ENCODE data around the gene PAQR5. TPM values are rescaled to one million over a fixed set of nuclear protein-coding genes. Genes with fewer than 3 reads are reported as not detected.

Gene PAQR5
- total and polyA plus RNA-seq, 5 experiments from 2014 or later, result not detected

DNA sequence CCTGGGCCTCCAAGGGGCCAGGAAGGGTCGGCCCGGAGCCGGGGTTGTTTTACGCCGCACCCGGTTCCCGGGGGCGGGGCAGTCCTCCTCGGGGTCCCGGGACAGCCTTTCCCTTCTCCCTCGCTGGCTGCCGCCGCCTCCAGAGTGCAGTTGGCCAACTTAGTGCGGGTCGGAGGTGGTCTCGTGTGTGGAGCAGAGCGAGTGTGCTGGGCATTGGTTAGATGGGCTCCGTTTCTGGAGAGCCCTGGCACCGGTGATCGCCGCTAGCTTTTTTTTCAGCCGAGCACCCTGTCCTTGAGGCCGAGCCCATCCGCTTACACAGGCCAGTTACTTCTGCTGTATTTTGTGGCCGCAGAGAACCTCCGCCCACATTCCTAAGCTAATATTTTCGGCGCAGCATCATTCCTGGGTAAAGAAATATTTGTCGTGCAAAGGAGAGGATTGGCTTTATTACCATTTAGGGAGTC lies 116.0 kb downstream of the PAQR5 start:
- Mint-ChIP-seq H3K4me1 (peaks cover 4 to 9% (median 7%) of the 10 kb centered on the region in 4 donors), H3K9me3 (no peaks in the 10 kb centered on the region), H3K27ac (no peak overlapping the region), H3K36me3 (no peaks in the 10 kb centered on the region), H3K27me3 (peaks cover 7 to 40% (median 11%) of the 10 kb centered on the region in 5 donors), H3K4me3 (peak overlapping the region; percentile 35 to 72 (median 64))
- peak in 3 of 10 donors; percentile 5 to 17 (median 9) for DNase-seq
- POLR2A ChIA-PET, result interaction anchor here (0.9 to 3.2 kb wide), 2 partner anchors 38 to 48 kb away, joined by 5 to 19 read pairs; partner anchors contain the start of gene RPLP1
- peak in 1 of 2 donors; percentile 19 for ATAC-seq

DNA sequence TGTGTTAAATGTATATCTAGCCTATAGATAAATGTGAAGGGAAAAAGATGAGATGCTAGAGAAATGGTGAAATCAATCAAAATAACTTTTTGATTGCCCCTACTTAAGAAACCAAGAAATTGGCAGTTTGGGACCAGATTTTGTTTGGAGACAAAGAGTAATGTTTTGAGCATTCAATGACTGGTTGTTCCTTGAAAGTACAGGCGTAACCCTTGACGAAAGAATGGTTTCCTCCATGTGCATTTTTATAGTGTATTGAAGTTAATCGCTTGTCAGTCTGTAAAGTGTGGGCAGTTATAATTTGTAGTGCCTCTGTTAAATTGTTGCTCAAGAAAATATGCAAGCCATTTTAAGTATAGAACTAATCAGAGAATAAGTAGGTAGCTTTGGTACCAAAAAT lies 116.7 kb downstream of the PAQR5 start:
- H3K36me3 Mint-ChIP-seq, result no peaks in the 10 kb centered on the region
- H3K4me3 Mint-ChIP-seq, result peak overlapping the region in 7 of 10 donors; percentile 4 to 55 (median 35)
- no peaks in the 10 kb centered on the region for H3K9me3 Mint-ChIP-seq
- H3K27ac Mint-ChIP-seq, result no peak overlapping the region
- peaks cover 4 to 9% (median 7%) of the 10 kb centered on the region in 4 donors for H3K4me1 Mint-ChIP-seq
- DNase-seq (no peak), ATAC-seq (no peak)
- H3K27me3 Mint-ChIP-seq, result peaks cover 7 to 43% (median 11%) of the 10 kb centered on the region in 5 donors
- POLR2A ChIA-PET, result interaction anchor here (3.2 kb wide), 1 partner anchor 37 kb away, joined by 19 read pairs; the partner anchor contains the start of gene RPLP1

GRCh38 chr15:69417581-69417980 lies 118.9 kb downstream of the PAQR5 start:
- Mint-ChIP-seq H3K27ac (no peak overlapping the region), H3K4me1 (peaks cover 4 to 9% (median 7%) of the 10 kb centered on the region in 4 donors), H3K36me3 (no peaks in the 10 kb centered on the region), H3K4me3 (no peak overlapping the region), H3K9me3 (no peaks in the 10 kb centered on the region), H3K27me3 (peaks cover 8 to 43% (median 14%) of the 10 kb centered on the region in 5 donors)
- POLR2A ChIA-PET, result interaction anchor here (0.9 kb wide), 1 partner anchor 34 kb away, joined by 3 read pairs; no protein-coding TSS in a partner anchor
- DNase-seq, result no peak
- no peak for ATAC-seq

- POLR2A ChIA-PET, result no interaction called here
- no peaks in the 10 kb centered on the region for H3K4me1 Mint-ChIP-seq
- peaks cover 2 to 25% (median 11%) of the 10 kb centered on the region in 5 donors for H3K27me3 Mint-ChIP-seq
- no peaks in the 10 kb centered on the region for H3K9me3 Mint-ChIP-seq
- DNase-seq (no peak), ATAC-seq (no peak)
- H3K36me3 Mint-ChIP-seq, result no peaks in the 10 kb centered on the region
- no peak overlapping the region for H3K4me3 Mint-ChIP-seq
- H3K27ac Mint-ChIP-seq, result no peak overlapping the region
Measured at GRCh38 chr15:69421498-69421897, 122.8 kb downstream of the PAQR5 start.

DNA sequence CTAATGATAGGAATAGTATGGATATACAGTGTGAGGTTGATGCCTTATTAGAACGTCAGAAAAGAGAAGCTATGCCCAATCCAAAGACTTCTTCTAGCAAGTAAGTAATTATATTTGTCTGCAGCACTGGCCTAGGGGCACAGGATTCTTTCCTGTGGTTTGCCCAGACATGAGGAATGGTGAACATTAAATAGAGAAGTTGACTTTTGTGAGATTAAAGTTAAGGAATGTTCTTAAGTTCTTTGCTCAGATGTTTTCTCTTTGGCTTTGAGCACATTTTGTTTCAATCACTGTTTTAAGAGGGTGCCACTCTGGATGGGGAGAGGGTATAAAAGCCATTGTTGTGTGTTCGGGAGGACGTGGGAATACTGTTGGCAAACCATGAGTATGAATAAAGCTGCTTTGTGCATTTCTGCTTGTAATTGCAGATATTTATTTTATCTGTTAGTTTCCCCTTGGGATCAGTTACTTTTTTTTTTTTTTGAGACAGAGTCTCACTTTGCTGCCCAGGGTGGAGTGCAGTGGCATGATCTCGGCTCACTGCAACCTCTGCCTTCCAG lies 123.7 kb downstream of the PAQR5 start:
- no peaks in the 10 kb centered on the region for H3K36me3 Mint-ChIP-seq
- H3K9me3 Mint-ChIP-seq, result no peaks in the 10 kb centered on the region
- no peak for DNase-seq
- no peak overlapping the region for H3K27ac Mint-ChIP-seq
- H3K4me3 Mint-ChIP-seq, result no peak overlapping the region
- peaks cover 2 to 23% (median 6%) of the 10 kb centered on the region in 5 donors for H3K27me3 Mint-ChIP-seq
- POLR2A ChIA-PET, result interaction anchor here (0.7 kb wide), 1 partner anchor 29 kb away, joined by 3 read pairs; no protein-coding TSS in a partner anchor
- H3K4me1 Mint-ChIP-seq, result no peaks in the 10 kb centered on the region
- no peak for ATAC-seq

DNA sequence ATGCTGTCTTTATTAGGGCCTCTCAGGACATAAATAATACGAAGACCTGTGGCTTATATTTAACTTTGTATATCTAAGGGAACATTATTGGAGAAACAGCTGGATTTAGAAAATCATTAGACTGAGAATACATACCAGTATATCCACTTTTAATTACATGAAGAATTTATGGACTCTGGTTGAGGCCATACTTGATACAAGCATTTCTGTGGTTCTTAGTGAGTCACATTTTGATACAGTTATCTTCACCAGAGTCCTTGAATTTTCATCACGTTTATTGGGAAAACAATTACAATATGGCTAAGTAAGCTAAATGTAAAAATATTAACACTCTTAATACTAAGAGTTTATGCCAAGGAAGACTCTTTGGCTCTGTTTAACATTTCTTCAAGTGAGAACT lies 125.3 kb downstream of the PAQR5 start:
- no peaks in the 10 kb centered on the region for H3K4me1 Mint-ChIP-seq
- H3K27ac Mint-ChIP-seq, result no peak overlapping the region
- H3K9me3 Mint-ChIP-seq, result no peaks in the 10 kb centered on the region
- DNase-seq (no peak), ATAC-seq (no peak)
- H3K27me3 Mint-ChIP-seq, result peaks cover 0 to 9% (median 2%) of the 10 kb centered on the region in 5 donors
- H3K4me3 Mint-ChIP-seq, result no peak overlapping the region
- H3K36me3 Mint-ChIP-seq, result no peaks in the 10 kb centered on the region
- POLR2A ChIA-PET, result no interaction called here

GRCh38 chr15:69424748-69425413 lies 126.2 kb downstream of the PAQR5 start:
- H3K9me3 Mint-ChIP-seq, result no peaks in the 10 kb centered on the region
- POLR2A ChIA-PET, result no interaction called here
- ATAC-seq, result no peak
- H3K27me3 Mint-ChIP-seq, result peaks cover 0 to 3% (median 1%) of the 10 kb centered on the region in 5 donors
- H3K4me1 Mint-ChIP-seq, result no peaks in the 10 kb centered on the region
- H3K36me3 Mint-ChIP-seq, result no peaks in the 10 kb centered on the region
- DNase-seq, result no peak
- H3K27ac Mint-ChIP-seq, result no peak overlapping the region
- no peak overlapping the region for H3K4me3 Mint-ChIP-seq

DNA sequence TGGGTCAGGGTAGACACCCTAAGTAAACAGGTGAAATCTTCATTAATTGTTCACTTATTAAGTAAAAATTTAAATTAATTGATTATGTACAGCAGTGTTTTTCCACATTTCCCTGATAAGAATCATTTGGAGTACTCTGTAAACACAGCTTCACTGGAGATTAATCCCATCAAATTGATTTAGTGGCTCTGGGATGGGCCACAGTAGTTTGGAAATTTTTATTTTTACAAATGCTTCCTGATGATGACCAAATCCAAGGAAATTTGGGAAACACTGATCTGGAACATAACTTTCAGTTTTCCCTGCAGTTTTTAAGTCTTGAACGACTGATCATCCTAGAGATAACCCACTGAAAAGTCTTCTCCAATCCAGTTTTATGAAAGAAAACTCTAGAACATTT lies 135.1 kb downstream of the PAQR5 start:
- no peaks in the 10 kb centered on the region for H3K36me3 Mint-ChIP-seq

GRCh38 chr15:69434238-69434637 lies 135.5 kb downstream of the PAQR5 start:
- Mint-ChIP-seq H3K9me3 (no peaks in the 10 kb centered on the region), H3K4me3 (no peak overlapping the region), H3K36me3 (no peaks in the 10 kb centered on the region), H3K27me3 (peaks cover 0 to 7% (median 0%) of the 10 kb centered on the region in 5 donors), H3K4me1 (no peaks in the 10 kb centered on the region), H3K27ac (no peak overlapping the region)
- ATAC-seq (no peak), DNase-seq (no peak)
- POLR2A ChIA-PET, result interaction anchor here (1.1 kb wide), 1 partner anchor 19 kb away, joined by 4 read pairs; the partner anchor contains the start of gene RPLP1

More for the DNA sequence above, 135.1 kb downstream of the PAQR5 start:
- Mint-ChIP-seq H3K27ac (no peak overlapping the region), H3K4me1 (no peaks in the 10 kb centered on the region), H3K27me3 (peaks cover 0 to 7% (median 0%) of the 10 kb centered on the region in 5 donors), H3K9me3 (no peaks in the 10 kb centered on the region), H3K4me3 (no peak overlapping the region)
- ATAC-seq (no peak), DNase-seq (no peak)
- POLR2A ChIA-PET, result no interaction called here

DNA sequence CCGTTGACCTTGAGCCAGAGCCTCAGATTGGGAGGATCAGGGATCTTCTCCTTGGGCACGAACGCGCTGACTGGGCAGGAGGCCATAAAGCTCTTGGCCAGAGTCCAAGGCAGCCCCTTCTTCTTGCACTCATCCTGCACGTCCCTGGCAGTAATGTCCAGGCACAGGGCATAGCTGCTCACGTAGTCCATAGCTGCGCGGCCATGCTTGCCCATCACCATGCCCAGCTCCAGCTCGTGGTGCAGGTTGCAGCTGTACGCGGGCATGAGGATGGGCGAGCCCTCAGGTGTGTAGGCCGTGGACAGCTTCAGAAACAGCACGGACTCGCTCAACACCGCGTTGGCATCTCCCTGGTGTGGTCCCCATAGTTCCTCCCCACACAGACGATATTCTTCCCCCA lies 136.0 kb downstream of the PAQR5 start:
- H3K27me3 Mint-ChIP-seq, result peaks cover 0 to 7% (median 0%) of the 10 kb centered on the region in 5 donors
- ATAC-seq (no peak), DNase-seq (no peak)
- no peaks in the 10 kb centered on the region for H3K9me3 Mint-ChIP-seq
- no peaks in the 10 kb centered on the region for H3K36me3 Mint-ChIP-seq
- H3K4me1 Mint-ChIP-seq, result no peaks in the 10 kb centered on the region
- POLR2A ChIA-PET, result interaction anchor here (1.1 kb wide), 1 partner anchor 18 kb away, joined by 4 read pairs; the partner anchor contains the start of gene RPLP1
- no peak overlapping the region for H3K27ac Mint-ChIP-seq
- no peak overlapping the region for H3K4me3 Mint-ChIP-seq

DNA sequence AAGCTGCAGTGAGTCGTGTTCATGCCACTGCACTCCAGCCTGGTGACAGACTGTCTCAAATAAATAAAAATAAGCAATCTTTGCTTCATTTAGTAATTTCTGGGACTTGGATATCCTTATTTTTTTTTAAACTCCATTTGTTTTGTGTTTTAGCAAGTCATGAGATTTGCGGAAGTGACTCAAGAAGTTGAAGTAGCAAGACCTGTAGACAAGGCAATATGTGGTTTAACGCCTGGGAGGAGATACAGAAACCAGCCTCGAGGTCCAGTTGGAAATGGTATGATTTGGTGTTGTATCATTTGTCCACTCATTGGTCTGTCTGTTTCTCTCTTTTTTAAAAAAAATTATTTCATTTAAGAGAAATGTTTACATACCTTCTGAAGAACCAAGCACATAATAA lies 137.3 kb downstream of the PAQR5 start:
- H3K27ac Mint-ChIP-seq, result no peak overlapping the region
- H3K36me3 Mint-ChIP-seq, result no peaks in the 10 kb centered on the region
- no peak overlapping the region for H3K4me3 Mint-ChIP-seq
- DNase-seq (no peak), ATAC-seq (no peak)
- no peaks in the 10 kb centered on the region for H3K9me3 Mint-ChIP-seq
- POLR2A ChIA-PET, result no interaction called here
- no peaks in the 10 kb centered on the region for H3K4me1 Mint-ChIP-seq
- H3K27me3 Mint-ChIP-seq, result peaks cover 0 to 2% (median 0%) of the 10 kb centered on the region in 5 donors

GRCh38 chr15:69436951-69437350 lies 138.2 kb downstream of the PAQR5 start:
- no peak overlapping the region for H3K4me3 Mint-ChIP-seq
- ATAC-seq, result no peak
- POLR2A ChIA-PET, result no interaction called here
- peaks cover 0 to 2% (median 0%) of the 10 kb centered on the region in 5 donors for H3K27me3 Mint-ChIP-seq
- no peaks in the 10 kb centered on the region for H3K4me1 Mint-ChIP-seq
- no peak overlapping the region for H3K27ac Mint-ChIP-seq
- H3K9me3 Mint-ChIP-seq, result no peaks in the 10 kb centered on the region
- DNase-seq, result no peak
- no peaks in the 10 kb centered on the region for H3K36me3 Mint-ChIP-seq

DNA sequence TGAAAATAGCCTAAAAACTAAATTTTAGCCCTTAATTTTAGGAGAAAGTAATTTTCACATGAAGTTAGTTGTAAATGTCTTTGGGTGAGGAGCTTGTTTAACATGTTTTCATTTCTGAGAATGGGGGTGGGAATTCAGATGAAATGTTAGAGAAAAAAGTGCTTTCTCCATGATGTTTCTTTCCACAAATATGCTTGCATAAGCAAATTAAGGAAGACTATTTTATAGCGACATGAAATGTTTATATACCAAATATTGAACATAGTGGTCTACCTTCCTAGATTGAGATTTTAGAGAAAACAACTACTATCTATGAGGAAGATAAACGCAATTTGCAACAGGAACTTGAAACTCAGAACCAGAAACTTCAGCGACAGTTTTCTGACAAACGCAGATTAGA lies 140.9 kb downstream of the PAQR5 start:
- POLR2A ChIA-PET, result no interaction called here
- H3K27ac Mint-ChIP-seq, result no peak overlapping the region

More for the DNA sequence above, 140.9 kb downstream of the PAQR5 start:
- no peak for ATAC-seq
- Mint-ChIP-seq H3K36me3 (no peaks in the 10 kb centered on the region), H3K27me3 (no peaks in the 10 kb centered on the region), H3K4me3 (no peak overlapping the region), H3K9me3 (no peaks in the 10 kb centered on the region), H3K4me1 (peaks cover 0 to 9% (median 1%) of the 10 kb centered on the region in 4 donors)
- DNase-seq, result no peak
